HG03460 (cell line): ENCODE measurements around the gene PARD3B.

Experiments
- ATAC-seq: cut with Tn5 transposase; IDR thresholded peaks from one replicate; pipeline ENCODE4 v1.9.1; 2021; ENCODE audit not compliant: unreplicated experiment

The PARD3B gene

DNA sequence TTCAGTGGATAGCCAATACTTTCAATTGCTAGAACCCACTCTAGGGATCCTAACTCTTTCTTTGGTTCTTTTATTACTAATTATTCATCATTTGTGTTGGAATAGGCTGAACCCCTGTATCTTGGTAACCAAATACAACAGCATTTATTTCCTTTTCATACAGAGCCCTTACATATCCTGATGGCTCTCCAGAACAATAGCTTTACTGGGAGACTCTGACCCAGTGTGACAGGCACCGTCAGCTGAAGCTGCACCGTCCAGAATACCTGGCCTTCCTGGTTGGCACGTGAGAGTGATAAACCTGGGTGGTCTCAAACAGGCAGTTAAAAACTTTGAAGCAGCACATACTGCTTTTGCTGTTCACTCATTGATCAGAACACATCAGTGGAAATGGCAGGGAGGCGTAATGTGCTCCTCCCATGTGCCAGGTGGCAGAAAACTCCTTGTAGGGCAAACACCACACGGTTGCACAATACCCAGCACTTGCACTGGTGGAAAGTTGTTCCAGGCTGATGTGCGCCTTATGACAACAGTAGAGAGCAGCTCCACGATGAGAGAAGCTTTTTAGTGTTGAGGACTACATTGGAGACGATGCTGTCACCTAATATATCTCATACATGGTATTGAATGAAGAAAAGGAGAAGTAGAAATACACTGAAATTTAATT lies 456.2 kb downstream of the PARD3B start:
- no peak for ATAC-seq

DNA sequence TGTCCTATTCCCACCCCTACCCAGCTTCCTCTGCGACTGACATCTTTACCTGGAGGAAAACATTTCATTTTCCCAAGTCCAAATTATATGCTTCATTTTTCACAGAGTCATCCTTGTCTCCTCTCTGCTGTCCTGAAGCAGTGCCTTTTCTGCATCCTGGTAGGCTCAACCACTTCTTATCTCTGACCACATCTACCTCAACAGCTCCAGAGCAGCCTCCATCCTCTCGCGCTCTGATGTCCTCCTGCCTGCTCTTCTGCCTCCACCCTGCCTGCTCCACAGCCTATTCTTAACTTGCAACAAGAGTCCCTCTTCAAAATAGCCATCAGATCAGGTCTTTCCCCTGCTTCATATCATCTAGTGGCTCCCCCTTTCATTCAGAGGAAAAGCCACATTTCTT lies 457.1 kb downstream of the PARD3B start:
- no peak for ATAC-seq

DNA sequence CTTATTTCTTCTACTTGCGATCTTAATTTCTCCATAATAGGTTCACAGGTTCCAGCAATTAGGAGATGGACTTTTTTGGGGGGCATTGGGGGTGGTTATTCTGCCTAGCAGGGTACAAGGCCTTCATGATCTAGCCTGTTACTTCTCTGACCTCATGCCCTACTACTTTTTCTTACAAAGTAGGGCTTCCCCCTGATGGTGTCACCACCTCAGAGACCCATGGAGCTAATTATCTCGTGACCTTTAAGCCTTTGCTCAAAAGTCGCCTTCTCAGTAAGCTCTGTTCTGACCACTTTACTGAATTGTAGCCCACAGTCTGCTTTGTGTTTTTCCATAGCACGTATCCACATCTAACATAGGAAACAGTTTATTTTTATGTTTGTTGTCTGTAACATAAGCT lies 458.0 kb downstream of the PARD3B start:
- ATAC-seq = no peak

DNA sequence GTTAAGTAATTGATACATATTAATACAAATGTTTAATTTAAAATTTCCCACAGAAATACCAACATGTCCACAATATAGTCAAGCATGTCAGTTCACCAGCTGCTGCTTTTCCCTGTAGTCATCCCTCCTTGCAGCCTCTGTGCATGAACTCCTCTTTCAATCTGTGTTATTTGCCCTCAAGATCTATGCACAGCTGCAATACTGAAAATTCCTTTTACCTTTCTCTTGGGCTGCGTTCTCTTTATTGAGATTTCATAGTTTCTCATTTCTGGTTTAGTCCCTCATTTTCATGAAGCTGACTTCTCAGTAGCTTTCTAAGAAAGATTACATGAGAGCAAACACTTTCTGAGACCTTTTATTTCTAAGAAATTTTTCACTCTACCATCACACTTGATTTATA lies 464.9 kb downstream of the PARD3B start:
- ATAC-seq = no peak

DNA sequence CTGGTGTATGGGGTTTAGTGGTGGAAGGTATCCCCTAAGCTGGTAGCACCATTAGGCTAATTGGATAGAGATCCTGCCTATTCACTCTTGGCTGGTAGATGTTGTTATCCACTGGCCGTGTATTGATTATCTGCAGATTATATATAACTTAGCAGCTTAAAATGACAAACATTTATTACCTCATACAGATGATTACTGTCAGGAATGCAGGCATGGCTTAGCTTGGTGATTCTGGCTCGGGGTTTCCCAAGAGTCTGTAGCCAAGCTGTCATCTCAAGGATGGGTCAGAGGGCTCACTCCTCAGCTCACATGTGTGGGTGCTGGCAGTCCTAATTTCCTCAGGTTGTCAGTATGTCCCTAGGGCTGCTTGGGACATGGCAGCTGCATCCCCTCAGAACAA lies 465.8 kb downstream of the PARD3B start:
- no peak for ATAC-seq

DNA sequence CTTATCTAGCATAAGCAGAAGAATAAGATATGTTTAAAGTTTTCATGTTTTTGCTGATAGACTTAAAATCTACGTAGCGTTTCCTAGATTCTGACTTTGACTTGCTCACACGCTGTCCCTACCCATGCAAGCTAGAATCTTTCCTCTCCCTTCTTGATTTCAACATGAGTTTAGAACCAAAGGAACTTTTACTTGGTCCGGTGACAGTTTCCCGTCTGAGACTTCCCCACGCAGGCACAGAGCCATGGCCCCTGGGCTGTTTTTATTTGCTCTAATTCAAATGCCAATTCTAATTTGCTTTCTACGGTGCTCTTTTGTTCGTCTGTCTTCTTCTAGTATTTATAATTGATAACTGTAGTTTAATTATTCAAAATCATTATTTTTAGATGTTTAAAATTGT lies 467.7 kb downstream of the PARD3B start:
- ATAC-seq = no peak

DNA sequence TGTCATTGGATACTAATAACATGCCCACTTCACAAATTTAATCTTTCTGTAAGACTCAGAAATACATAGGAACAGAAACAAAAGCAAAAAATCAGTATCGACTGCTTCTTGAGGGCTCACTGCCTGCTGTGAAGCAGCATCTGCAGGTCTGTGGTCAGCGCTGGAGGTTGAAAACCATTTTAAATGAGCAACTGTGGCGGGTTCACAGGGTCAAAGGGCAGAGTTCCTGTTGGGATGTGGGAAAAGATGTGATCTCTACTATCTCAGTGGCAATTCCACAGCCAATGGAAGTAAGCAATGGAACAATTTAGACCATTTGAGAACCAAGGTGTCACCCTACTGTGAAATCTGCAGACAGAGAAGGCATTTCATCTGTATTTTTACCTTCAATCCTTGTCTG lies 468.3 kb downstream of the PARD3B start:
- no peak for ATAC-seq

DNA sequence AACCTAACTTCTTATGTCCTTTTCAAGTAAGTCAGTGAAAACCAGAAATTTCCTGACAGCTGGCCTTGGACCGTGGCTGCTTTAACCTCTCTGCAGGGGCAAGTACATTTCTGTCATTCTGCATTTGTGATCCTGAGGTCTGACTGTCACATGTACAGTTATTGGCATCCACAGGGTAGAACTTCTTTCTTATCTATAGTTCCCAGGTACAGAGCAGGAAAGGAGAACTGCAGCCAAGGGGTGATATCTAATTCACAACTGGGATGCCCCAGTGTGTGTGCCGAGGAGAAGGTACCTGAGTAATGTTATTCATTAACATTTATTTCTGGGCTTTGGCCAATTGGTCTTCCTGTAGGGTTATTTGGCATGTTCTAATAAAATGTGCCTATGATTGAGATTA lies 468.9 kb downstream of the PARD3B start:
- ATAC-seq = no peak

DNA sequence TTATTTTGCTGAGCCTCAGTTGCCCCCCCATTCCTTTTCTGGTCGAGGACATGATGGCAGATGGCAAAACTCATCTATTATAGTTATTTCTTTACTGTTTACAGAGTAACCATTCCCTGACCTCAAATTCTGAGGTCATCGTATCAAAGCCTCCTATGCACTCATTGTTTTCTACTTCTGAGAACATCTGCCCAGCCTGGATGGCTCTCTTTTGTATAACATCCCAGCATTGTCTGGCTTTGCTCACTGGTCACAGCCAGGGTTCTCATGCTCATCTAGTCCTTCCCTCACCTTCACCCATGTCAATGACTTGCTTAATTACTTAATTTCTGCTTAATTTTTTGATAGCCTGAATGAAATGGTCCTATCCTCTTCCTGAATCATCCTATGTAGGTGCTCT lies 472.1 kb downstream of the PARD3B start:
- no peak for ATAC-seq

DNA sequence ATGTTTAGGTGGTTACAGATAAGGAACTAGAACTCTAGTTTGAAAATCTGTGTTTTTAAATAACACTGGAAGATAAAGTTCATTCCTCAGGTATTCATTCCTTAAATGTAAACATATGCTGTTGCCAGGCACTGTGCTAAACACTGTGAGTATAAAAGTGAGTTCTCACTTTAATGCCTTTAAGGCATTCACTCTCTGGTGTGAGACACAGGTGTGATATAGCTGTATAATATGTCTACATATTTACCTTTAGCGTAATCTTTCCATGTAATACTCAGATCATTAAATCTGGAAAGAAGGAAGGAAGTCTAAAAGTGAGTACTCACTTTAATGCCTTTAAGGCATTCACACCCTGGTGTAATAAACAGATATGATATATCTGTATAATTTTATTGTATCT lies 472.6 kb downstream of the PARD3B start:
- ATAC-seq = no peak

DNA sequence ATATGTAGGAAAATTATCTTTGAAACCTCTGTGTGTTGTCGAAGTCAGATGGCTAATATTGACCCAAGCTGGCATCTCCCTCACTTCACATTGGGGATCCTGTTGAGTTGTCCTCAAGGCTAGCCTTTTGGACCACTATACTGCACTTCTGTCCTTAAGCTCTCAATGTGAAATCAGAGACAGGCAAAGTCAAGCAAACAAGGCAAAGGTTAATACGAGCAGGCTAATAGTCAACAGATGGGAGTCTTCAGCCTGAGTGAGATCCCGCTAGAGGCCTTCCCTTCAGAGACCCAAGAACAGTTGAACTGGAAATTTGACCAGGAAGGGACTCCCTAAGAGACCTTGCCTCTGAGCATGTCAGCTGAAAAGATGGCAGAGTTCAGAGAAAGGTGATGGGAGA lies 475.4 kb downstream of the PARD3B start:
- no peak for ATAC-seq

DNA sequence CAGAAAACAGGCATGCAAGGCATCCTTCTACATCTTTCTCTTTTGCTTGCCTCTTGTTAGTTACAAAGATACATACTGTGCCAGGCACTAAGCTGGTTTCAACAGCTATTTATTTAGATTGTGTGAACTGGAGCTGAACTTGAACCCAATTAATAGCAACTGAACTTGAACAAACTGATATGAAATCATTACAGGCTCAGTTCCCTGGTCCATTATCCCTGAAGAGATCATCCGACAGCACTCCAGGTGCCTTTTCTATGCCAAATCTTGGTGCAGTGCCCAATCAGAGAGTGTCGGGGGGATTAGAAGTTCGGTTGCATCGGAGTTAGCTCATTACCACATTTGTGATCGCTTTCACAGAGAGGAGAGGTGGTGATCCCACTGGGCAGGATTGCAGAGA lies 477.6 kb downstream of the PARD3B start:
- ATAC-seq = no peak

DNA sequence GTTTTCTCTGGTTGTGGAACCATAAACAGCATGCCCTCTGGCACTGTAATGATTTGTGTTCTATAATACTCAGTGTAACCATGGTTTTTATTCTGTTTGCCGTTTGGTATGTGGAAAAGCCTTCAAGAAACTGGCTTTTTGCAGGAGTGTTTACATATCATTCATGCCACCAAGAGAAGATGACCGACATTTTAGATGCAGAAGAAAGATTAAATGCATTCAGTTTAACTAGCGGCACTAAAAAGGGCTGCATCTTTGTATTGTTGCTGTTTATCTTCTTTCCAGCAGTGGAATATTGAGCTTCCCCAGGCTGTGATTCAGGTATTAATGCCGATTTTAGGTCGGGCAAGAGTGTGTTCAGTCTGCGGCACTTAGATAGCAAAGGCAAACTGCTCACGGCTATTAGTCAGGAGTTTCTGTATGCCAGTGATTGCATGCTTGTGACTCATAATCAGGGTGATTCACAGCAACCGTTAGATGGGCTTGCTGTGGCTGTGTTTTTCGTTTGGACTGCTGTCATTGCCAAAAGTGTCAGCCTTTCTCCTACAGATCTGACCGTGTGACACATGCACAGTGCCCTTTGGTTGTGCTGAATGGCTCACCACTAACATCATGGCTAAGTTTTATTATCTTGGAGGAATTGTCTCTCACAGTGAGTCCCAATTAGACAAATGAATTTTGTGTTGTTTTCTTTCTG lies 479.7 kb downstream of the PARD3B start:
- no peak for ATAC-seq

DNA sequence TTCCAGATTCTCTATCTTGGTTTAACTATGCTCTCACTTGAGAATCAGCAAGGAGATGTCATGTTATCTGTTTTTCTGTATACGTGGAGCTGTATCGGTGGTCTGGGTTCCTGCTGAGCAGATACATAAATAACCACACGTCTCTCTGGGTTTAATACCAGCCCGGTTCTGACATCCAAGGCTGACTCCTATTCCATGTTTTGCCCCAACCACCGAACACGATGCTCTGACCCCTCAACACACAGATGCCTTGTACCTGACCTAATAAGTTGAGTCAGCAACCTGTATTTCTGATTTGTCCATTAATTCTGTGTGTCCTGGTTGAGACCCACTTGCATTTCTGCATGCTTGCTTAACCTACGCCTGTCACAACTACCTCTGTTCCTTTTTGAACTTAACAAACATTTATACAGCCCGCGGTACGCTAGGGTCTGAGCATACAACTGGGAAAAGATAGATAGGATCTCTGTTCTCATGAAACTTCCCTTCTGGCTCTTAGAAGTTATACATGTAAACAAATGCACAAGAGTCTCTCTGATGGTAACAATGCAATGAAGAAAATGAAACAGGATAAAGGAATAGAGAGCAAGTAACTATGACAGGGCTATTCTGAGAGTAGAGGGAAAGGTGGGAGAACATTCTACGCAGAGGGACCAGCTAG lies 480.4 kb downstream of the PARD3B start:
- no peak for ATAC-seq

DNA sequence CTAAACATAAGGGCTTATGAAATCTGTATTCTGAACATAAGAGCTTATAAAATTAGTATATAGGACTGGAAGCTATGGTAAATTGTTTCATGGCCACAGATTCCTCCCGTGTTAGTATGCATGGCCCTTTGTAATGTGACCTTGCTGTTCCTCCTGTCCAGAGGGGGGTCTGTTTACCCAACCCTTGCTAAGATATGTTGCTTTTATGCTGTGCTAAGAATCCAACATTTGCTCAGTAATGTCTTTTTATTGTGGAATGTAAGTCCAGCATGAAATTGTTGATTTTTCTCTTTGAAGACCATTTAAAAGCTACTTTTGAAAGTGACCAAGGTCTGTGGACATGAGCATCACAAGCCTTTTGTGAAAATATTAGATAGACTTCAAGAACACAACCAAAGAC lies 485.4 kb downstream of the PARD3B start:
- ATAC-seq = no peak

DNA sequence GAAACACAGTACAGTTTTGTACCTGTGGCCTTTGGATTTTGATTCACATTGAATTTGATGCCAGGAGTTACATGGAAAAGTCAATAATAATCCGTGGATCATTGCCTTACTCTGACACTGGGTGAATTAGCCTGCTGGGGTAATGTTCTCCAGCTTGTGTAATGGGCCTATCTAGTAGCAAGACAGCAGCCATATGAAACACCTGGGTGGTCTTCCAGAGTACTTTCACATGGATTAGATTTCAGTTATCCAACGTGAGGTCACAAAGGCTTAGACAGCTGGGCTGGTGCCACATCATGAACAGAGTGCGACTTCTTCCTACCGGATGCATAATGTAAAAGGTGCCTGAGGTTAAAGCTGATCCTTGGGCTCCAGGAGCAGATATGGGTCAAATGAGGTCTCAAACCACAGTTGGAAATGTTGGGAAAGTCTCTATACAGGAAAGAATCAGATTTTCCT lies 486.8 kb downstream of the PARD3B start:
- ATAC-seq = no peak

DNA sequence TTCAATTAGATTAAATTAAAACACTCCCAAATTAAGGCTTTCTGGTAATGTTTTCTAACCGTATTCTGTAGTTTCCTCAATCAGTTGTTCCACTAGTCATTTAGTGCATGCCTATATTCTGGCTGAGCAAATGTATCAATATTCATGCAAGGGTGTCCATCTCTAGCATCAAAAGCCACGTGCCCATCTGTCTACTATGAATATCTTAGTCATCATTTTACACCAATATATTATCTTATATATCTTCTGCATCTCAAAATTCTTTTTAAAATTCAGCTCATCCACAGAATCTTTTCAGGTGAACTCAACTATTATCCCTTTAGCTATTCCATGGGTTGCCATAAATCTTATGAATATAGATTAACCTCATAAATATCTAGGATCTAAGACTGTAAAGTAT lies 488.2 kb downstream of the PARD3B start:
- no peak for ATAC-seq

DNA sequence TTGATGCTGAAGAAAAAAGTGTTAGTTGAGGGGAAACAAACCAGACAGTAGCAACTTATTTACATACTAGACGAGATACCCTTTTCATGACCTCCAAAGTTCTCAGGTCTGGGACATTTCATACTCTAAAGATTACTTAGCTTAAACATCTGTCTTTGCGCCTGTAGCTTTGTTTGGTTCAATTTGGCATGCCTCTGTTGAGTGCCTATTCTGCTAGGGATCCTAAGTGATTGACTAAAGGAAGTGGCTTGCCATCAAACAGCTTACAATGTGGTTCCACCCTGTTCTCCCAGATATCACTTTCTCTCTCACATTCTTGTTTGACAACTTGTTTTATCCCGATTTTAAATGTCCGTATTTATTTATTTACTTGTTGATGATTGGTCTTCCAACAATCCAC lies 488.8 kb downstream of the PARD3B start:
- ATAC-seq = no peak

DNA sequence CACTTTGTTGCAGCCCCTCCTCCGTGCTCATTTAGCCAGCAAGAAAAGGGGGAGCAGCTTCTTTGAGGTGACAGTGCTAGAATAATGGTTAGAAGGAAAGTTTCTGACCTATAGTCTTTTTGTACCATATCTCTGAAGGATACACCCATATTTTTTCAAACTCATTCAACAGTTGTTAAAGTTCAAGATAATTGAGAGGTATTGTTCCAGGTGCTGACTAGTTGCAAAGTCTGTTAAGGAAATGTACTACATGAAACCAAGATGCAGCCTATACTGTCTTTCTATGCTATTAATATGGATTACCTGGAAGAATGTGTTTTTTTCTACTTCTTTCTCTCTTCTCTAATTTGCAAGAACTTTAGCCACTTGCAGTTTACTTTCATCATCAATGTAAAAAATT lies 495.0 kb downstream of the PARD3B start:
- no peak for ATAC-seq

DNA sequence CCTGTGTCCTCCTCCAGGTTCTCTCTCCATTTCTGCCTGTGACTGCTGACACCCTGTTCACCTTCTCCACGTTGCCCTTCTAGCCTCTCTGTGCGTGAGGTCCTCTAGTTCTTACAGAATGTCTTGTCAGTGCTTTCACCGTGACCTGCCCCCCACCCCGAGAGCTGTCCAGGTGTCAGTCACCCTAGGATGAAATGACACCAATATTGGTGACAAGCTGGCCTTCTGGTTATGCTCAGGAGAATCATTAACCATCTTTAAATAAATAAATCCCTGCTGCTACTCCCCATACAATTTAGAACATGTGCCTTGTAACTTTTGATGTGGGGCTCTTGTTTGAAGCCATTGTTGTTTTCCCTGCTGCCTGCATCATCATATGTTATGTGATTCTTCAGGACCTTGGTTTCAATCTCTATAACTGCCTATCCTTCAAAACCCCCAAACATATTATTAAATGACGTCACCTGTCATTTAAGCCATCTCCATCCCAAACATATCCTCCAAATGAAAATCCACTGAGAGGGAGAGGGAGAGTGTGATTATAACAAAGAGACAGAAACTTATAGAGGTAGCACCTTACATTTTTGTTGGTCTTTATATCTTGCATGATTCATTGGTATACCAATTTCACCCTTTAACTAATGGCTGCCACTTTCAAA lies 496.3 kb downstream of the PARD3B start:
- ATAC-seq = no peak

DNA sequence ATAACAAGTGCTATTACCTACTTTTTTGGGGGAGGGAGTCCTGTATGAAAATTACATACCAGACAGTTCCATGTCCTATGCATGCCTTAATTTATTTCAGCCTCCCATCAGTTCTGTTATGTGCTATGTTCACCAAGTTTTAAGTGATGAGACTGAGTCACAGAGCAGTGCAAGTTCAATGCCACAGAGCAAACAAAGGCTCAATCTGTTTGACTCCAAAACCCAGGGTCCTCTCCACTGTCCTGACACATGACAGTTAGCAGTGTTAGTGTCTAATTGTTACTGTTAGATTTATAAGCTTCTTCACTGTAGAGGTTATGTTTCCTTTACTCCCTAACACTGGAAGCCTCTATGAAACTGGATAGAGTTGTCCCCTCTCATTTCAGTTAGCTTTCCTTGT lies 498.0 kb downstream of the PARD3B start:
- no peak for ATAC-seq

DNA sequence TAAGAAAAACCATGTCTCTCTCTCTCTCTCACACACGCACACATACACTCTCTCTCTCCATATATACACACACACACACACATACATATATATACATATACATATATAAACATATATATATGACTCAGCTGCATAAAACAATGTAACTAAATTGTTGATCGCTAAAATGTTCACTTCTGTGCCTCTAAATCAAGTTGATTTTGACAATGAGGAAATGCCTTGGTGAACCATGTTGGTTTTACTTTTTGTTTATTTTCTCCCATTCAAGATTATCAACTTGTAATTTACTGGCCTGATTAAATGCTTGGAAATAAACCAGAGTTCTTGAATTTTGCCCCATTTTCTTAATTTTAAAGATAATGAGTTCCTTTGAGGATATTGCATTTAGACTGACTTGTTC lies 500.4 kb downstream of the PARD3B start:
- no peak for ATAC-seq
